Activated CD8-positive, alpha-beta memory T cell treated with anti-CD3 and anti-CD28 coated beads for 48 hours (primary cell): ENCODE results near the gene H2AZ1.
A peak's percentile ranks its signal among the peaks of the same experiment; 100 is the strongest.

Experiments
- DNase-seq, 3 experiments: peaks; one replicate each; pipeline ENCODE4 v3.0.0-alpha.2; 2020; ENCODE audit warnings: low read depth in 2 of 3, low spot score in 2 of 3

Gene H2AZ1

GRCh38 chr4:99946356-99947189 is 3.5 kb downstream of the H2AZ1 start, which contains the start of gene DNAJB14:
DNAJB14 (minus strand) TSS chr4:99946618; CDS start chr4:99946571, 47 bp downstream.
- DNase-seq, result peak; percentile 47 to 69 (median 59)

- no peak for DNase-seq
Observed at GRCh38 chr4:99945718-99946355, 4.2 kb downstream of the H2AZ1 start.

- DNase-seq, result no peak
Observed at GRCh38 chr4:99943904-99944437, 6.1 kb downstream of the H2AZ1 start.

- DNase-seq, result no peak
Observed at GRCh38 chr4:99938243-99938753, 11.8 kb downstream of the H2AZ1 start.

- no peak for DNase-seq
Observed at GRCh38 chr4:99934891-99935290, 15.2 kb downstream of the H2AZ1 start.

- no peak for DNase-seq
Observed at GRCh38 chr4:99927566-99927965, 22.5 kb downstream of the H2AZ1 start.

- no peak for DNase-seq
Observed at GRCh38 chr4:99921174-99921573, 28.9 kb downstream of the H2AZ1 start.

GRCh38 chr4:99918656-99919055 is 31.4 kb downstream of the H2AZ1 start:
- DNase-seq, result no peak

GRCh38 chr4:99917575-99917974 is 32.5 kb downstream of the H2AZ1 start:
- no peak for DNase-seq

- no peak for DNase-seq
Observed at GRCh38 chr4:99915449-99915848, 34.6 kb downstream of the H2AZ1 start.
